HepG2 (cell line): ENCODE data around the gene FCHSD1. TPM values are rescaled to one million over a fixed set of nuclear protein-coding genes. Genes with fewer than 3 reads are reported as not detected.

ENCODE experiments used
- ADNP ChIP-seq: sonication (generic); formaldehyde crosslinking; IDR thresholded peaks from 2 replicates; pipeline ENCODE4 v1.4.0; 2020; ENCODE audit warnings: missing genetic modification reagents
- ARID2 ChIP-seq: sonication (generic); formaldehyde crosslinking; IDR thresholded peaks from 2 replicates; pipeline ENCODE4 v1.8.1; 2022; ENCODE audit warnings: mild to moderate bottlenecking, missing genetic modification reagents, borderline replicate concordance
- BRD4 ChIP-seq: sonication (generic); formaldehyde crosslinking; IDR thresholded peaks from 2 replicates; pipeline ENCODE4 v1.4.0; 2020; ENCODE audit warnings: missing genetic modification reagents
- GPN1 ChIP-seq: sonication (generic); formaldehyde crosslinking; IDR thresholded peaks from 2 replicates; pipeline ENCODE4 v1.5.1; 2020; ENCODE audit warnings: missing genetic modification reagents, borderline replicate concordance
- NR2F2 ChIP-seq: IDR thresholded peaks from 2 replicates; pipeline ENCODE4 v1.6.1; 2012; ENCODE audit warnings: low read depth, inconsistent platforms, borderline replicate concordance
- TSC22D2 ChIP-seq: sonication (generic); formaldehyde crosslinking; IDR thresholded peaks from 2 replicates; pipeline ENCODE4 v1.5.1; 2020; ENCODE audit warnings: missing genetic modification reagents, mild to moderate bottlenecking, borderline replicate concordance
- polyA plus RNA-seq, 8 experiments: library from polyadenylated mRNA; depleted of rRNA in 3 of 8; stranded (reverse) in 7 of 8; unstranded in 1 of 8; fragments of >200 nt; fragmentation: Illumina TruSeq in 4 of 8; extraction: Trizol in 4 of 8; gene quantifications; 2 replicates each; pipeline versions ENCODE4 v1.2.1 to v1.2.3, GENCODE V29; 2011 to 2016; ENCODE audit warnings: low read depth in 4 of 8, missing spikeins in 1 of 8, mixed read lengths in 1 of 8; ENCODE audit not compliant: insufficient read depth in 1 of 8
- total RNA-seq, 5 experiments: library from RNA; depleted of rRNA; stranded (reverse); fragments of >200 nt; fragmentation: Illumina TruSeq; extraction: Trizol; gene quantifications; 2 replicates each; pipeline ENCODE4 v1.2.3, GENCODE V29; 2016; ENCODE audit warnings: low read depth in 1 of 5
- TF ChIP-seq, protein P1 (sequence below): sonication (generic); formaldehyde crosslinking; IDR thresholded peaks from 2 replicates; pipeline ENCODE4 v1.5.0; 2020; ENCODE audit warnings: mild to moderate bottlenecking, missing genetic modification reagents, borderline replicate concordance
- TF ChIP-seq, protein P2 (sequence below): sonication (generic); formaldehyde crosslinking; IDR thresholded peaks from 2 replicates; pipeline ENCODE4 v1.8.1; 2022; ENCODE audit warnings: mild to moderate bottlenecking, missing genetic modification reagents
- TF ChIP-seq, protein P3 (sequence below): sonication (generic); formaldehyde crosslinking; IDR thresholded peaks from 2 replicates; pipeline ENCODE4 v1.4.0; 2020; ENCODE audit warnings: missing genetic modification reagents

The FCHSD1 gene
- total and polyA plus RNA-seq, 2 of the 13 experiments (the other 11 are each of a cell fraction or from before 2014, with no cell fraction given), result 5.5 to 15.4 TPM

DNA sequence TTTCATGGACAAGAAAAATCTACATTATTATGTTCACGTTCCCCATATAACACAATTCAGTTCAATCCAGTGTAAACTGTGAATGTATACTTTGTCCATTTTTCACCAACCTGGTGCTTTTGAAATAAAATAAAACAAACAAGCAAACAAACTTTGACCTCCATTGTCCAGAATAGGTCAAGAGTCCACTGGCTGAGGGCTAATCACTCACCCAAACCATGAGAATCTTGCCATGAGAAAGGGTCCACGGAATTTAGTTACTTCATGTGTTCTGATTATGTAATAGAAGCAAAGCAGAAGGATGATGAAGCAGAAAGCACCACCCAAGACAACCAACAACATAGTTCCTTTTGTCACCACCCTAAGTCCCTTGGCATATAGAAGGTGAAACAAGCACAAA lies 61.1 kb downstream of the FCHSD1 start (continued):
- TF ChIP-seq, protein P1, sequence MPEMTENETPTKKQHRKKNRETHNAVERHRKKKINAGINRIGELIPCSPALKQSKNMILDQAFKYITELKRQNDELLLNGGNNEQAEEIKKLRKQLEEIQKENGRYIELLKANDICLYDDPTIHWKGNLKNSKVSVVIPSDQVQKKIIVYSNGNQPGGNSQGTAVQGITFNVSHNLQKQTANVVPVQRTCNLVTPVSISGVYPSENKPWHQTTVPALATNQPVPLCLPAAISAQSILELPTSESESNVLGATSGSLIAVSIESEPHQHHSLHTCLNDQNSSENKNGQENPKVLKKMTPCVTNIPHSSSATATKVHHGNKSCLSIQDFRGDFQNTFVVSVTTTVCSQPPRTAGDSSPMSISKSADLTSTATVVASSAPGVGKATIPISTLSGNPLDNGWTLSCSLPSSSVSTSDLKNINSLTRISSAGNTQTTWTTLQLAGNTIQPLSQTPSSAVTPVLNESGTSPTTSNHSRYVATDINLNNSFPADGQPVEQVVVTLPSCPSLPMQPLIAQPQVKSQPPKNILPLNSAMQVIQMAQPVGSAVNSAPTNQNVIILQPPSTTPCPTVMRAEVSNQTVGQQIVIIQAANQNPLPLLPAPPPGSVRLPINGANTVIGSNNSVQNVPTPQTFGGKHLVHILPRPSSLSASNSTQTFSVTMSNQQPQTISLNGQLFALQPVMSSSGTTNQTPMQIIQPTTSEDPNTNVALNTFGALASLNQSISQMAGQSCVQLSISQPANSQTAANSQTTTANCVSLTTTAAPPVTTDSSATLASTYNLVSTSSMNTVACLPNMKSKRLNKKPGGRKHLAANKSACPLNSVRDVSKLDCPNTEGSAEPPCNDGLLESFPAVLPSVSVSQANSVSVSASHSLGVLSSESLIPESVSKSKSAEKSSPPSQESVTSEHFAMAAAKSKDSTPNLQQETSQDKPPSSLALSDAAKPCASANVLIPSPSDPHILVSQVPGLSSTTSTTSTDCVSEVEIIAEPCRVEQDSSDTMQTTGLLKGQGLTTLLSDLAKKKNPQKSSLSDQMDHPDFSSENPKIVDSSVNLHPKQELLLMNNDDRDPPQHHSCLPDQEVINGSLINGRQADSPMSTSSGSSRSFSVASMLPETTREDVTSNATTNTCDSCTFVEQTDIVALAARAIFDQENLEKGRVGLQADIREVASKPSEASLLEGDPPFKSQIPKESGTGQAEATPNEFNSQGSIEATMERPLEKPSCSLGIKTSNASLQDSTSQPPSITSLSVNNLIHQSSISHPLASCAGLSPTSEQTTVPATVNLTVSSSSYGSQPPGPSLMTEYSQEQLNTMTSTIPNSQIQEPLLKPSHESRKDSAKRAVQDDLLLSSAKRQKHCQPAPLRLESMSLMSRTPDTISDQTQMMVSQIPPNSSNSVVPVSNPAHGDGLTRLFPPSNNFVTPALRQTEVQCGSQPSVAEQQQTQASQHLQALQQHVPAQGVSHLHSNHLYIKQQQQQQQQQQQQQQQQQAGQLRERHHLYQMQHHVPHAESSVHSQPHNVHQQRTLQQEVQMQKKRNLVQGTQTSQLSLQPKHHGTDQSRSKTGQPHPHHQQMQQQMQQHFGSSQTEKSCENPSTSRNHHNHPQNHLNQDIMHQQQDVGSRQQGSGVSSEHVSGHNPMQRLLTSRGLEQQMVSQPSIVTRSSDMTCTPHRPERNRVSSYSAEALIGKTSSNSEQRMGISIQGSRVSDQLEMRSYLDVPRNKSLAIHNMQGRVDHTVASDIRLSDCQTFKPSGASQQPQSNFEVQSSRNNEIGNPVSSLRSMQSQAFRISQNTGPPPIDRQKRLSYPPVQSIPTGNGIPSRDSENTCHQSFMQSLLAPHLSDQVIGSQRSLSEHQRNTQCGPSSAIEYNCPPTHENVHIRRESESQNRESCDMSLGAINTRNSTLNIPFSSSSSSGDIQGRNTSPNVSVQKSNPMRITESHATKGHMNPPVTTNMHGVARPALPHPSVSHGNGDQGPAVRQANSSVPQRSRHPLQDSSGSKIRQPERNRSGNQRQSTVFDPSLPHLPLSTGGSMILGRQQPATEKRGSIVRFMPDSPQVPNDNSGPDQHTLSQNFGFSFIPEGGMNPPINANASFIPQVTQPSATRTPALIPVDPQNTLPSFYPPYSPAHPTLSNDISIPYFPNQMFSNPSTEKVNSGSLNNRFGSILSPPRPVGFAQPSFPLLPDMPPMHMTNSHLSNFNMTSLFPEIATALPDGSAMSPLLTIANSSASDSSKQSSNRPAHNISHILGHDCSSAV, result no peak
- peak; percentile 86 for TF ChIP-seq NR2F2
- TF ChIP-seq, protein P2, sequence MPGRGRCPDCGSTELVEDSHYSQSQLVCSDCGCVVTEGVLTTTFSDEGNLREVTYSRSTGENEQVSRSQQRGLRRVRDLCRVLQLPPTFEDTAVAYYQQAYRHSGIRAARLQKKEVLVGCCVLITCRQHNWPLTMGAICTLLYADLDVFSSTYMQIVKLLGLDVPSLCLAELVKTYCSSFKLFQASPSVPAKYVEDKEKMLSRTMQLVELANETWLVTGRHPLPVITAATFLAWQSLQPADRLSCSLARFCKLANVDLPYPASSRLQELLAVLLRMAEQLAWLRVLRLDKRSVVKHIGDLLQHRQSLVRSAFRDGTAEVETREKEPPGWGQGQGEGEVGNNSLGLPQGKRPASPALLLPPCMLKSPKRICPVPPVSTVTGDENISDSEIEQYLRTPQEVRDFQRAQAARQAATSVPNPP (CRISPR knock-in tag), result no peak
- no peak for TF ChIP-seq ADNP (CRISPR knock-in tag)
- TF ChIP-seq, protein P3, sequence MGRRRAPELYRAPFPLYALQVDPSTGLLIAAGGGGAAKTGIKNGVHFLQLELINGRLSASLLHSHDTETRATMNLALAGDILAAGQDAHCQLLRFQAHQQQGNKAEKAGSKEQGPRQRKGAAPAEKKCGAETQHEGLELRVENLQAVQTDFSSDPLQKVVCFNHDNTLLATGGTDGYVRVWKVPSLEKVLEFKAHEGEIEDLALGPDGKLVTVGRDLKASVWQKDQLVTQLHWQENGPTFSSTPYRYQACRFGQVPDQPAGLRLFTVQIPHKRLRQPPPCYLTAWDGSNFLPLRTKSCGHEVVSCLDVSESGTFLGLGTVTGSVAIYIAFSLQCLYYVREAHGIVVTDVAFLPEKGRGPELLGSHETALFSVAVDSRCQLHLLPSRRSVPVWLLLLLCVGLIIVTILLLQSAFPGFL, result no peak
- no peak for TF ChIP-seq GPN1 (CRISPR knock-in tag)
- no peak for TF ChIP-seq TSC22D2 (CRISPR knock-in tag)
- TF ChIP-seq BRD4 (CRISPR knock-in tag), result no peak
- TF ChIP-seq ARID2 (CRISPR knock-in tag), result no peak

Other genes starting within 250 kb of the FCHSD1 start
- gene PCDHGA9, start 248.6 kb downstream of the FCHSD1 start, total RNA-seq (2016; rRNA removed; fragmentation: Illumina TruSeq; extraction: Trizol), result 0.38 TPM in 1 of 2 replicates, not detected in the other
- gene PCDHGA9, start 248.6 kb downstream of the FCHSD1 start, polyA plus RNA-seq (2011; rRNA removed), result 0.04 and 0.09 TPM in 2 replicates
- 0.20 TPM in 1 of 2 replicates, not detected in the other for gene PCDHGB6, start 243.4 kb downstream of the FCHSD1 start, total RNA-seq (2016; rRNA removed; fragmentation: Illumina TruSeq; extraction: Trizol)
- 0.01 and 0.12 TPM in 2 replicates for gene PCDHGB6, start 243.4 kb downstream of the FCHSD1 start, polyA plus RNA-seq (2011; rRNA removed)
- gene PCDHGA10, start 238.4 kb downstream of the FCHSD1 start, total RNA-seq (2016; rRNA removed; fragmentation: Illumina TruSeq; extraction: Trizol), result 0.06 and 0.18 TPM in 2 replicates
- 0.04 TPM in 2 replicates for gene PCDHGA10, start 238.4 kb downstream of the FCHSD1 start, polyA plus RNA-seq (2011; rRNA removed)
- gene PCDHGB7, start 233.7 kb downstream of the FCHSD1 start, total RNA-seq (2016; rRNA removed; fragmentation: Illumina TruSeq; extraction: Trizol), result 0.07 and 0.18 TPM in 2 replicates
- 0.08 and 0.10 TPM in 2 replicates for gene PCDHGB7, start 233.7 kb downstream of the FCHSD1 start, polyA plus RNA-seq (2011; rRNA removed)
- gene PCDHGA11, start 230.4 kb downstream of the FCHSD1 start, total RNA-seq (2016; rRNA removed; fragmentation: Illumina TruSeq; extraction: Trizol), result 0.24 TPM in 1 of 2 replicates, not detected in the other
- 0.04 and 0.05 TPM in 2 replicates for gene PCDHGA11, start 230.4 kb downstream of the FCHSD1 start, polyA plus RNA-seq (2011; rRNA removed)
- gene PCDHGA12, start 220.9 kb downstream of the FCHSD1 start, total RNA-seq (2016; rRNA removed; fragmentation: Illumina TruSeq; extraction: Trizol), result 0.13 TPM in 1 of 2 replicates, not detected in the other
- gene PCDHGA12, start 220.9 kb downstream of the FCHSD1 start, polyA plus RNA-seq (2011; rRNA removed), result 0.03 and 0.07 TPM in 2 replicates
- gene PCDHGC3, start 175.5 kb downstream of the FCHSD1 start, total RNA-seq (2016; rRNA removed; fragmentation: Illumina TruSeq; extraction: Trizol), result 0.20 and 0.21 TPM in 2 replicates
- gene PCDHGC3, start 175.5 kb downstream of the FCHSD1 start, polyA plus RNA-seq (2011; rRNA removed), result 0.20 and 0.30 TPM in 2 replicates
- 0.07 TPM in 1 of 2 replicates, not detected in the other for gene PCDHGC4, start 166.4 kb downstream of the FCHSD1 start, total RNA-seq (2016; rRNA removed; fragmentation: Illumina TruSeq; extraction: Trizol)
- 0.10 TPM in 1 of 2 replicates, not detected in the other for gene PCDHGC4, start 166.4 kb downstream of the FCHSD1 start, polyA plus RNA-seq (2011; rRNA removed)
- gene PCDHGC5, start 162.3 kb downstream of the FCHSD1 start, total RNA-seq (2016; rRNA removed; fragmentation: Illumina TruSeq; extraction: Trizol), result not detected in 2 replicates
- 0.03 TPM in 1 of 2 replicates, not detected in the other for gene PCDHGC5, start 162.3 kb downstream of the FCHSD1 start, polyA plus RNA-seq (2011; rRNA removed)
- 28.5 and 33.9 TPM in 2 replicates for gene DIAPH1, start 32.4 kb downstream of the FCHSD1 start, total RNA-seq (2016; rRNA removed; fragmentation: Illumina TruSeq; extraction: Trizol)
- 25.1 and 33.2 TPM in 2 replicates for gene DIAPH1, start 32.4 kb downstream of the FCHSD1 start, polyA plus RNA-seq (2011; rRNA removed)
- gene HDAC3, start 14.6 kb downstream of the FCHSD1 start, total RNA-seq (2016; rRNA removed; fragmentation: Illumina TruSeq; extraction: Trizol), result 83.9 and 84.0 TPM in 2 replicates
- 90.0 and 94.1 TPM in 2 replicates for gene HDAC3, start 14.6 kb downstream of the FCHSD1 start, polyA plus RNA-seq (2011; rRNA removed)
- 5.2 and 8.3 TPM in 2 replicates for gene RELL2, start 14.4 kb downstream of the FCHSD1 start, total RNA-seq (2016; rRNA removed; fragmentation: Illumina TruSeq; extraction: Trizol)
- 6.4 and 9.9 TPM in 2 replicates for gene RELL2, start 14.4 kb downstream of the FCHSD1 start, polyA plus RNA-seq (2011; rRNA removed)
- gene ARAP3, start 30.8 kb upstream of the FCHSD1 start, total RNA-seq (2016; rRNA removed; fragmentation: Illumina TruSeq; extraction: Trizol), result 0.07 TPM in 1 of 2 replicates, not detected in the other
- gene ARAP3, start 30.8 kb upstream of the FCHSD1 start, polyA plus RNA-seq (2011; rRNA removed), result 0.20 and 0.25 TPM in 2 replicates
- gene PCDH1, start 227.0 kb upstream of the FCHSD1 start, total RNA-seq (2016; rRNA removed; fragmentation: Illumina TruSeq; extraction: Trizol), result 0.11 and 0.13 TPM in 2 replicates
- 0.83 and 1.3 TPM in 2 replicates for gene PCDH1, start 227.0 kb upstream of the FCHSD1 start, polyA plus RNA-seq (2011; rRNA removed)